H9 (cell line): ENCODE measurements around the gene CARM1. TPM values are rescaled to one million over a fixed set of nuclear protein-coding genes. Genes with fewer than 3 reads are reported as not detected.

Experiments used
- DNase-seq: peaks from one replicate; pipeline ENCODE4 v3.0.0-alpha.2; 2017
- H2AFZ ChIP-seq: one replicate; pipeline ENCODE4 v1.6.1; 2013; ENCODE audit warnings: mild to moderate bottlenecking, low read length, control low read depth, moderate library complexity
- H2AK5ac ChIP-seq: 2 replicates; pipeline ENCODE4 v1.6.1; 2013; ENCODE audit warnings: low read length, control low read depth, mixed read lengths; ENCODE audit not compliant: insufficient read length
- H2BK120ac ChIP-seq: one replicate; pipeline ENCODE4 v1.6.1; 2013; ENCODE audit warnings: low read depth, mild to moderate bottlenecking, low read length, control low read depth, inconsistent platforms; ENCODE audit not compliant: poor library complexity, severe bottlenecking
- H2BK12ac ChIP-seq: 2 replicates; pipeline ENCODE4 v1.6.1; 2013; ENCODE audit warnings: low read length, control low read depth, mixed read lengths, low read depth; ENCODE audit not compliant: insufficient read length
- H2BK15ac ChIP-seq: 2 replicates; pipeline ENCODE4 v1.6.1; 2013; ENCODE audit warnings: low read depth, low read length, control low read depth
- H2BK20ac ChIP-seq: one replicate; pipeline ENCODE4 v1.6.1; 2013; ENCODE audit warnings: low read depth, mild to moderate bottlenecking, low read length, control low read depth, inconsistent platforms; ENCODE audit not compliant: poor library complexity, severe bottlenecking
- H2BK5ac ChIP-seq: 2 replicates; pipeline ENCODE4 v1.6.1; 2013; ENCODE audit warnings: low read length, control low read depth, mixed read lengths; ENCODE audit not compliant: insufficient read length
- H3K14ac ChIP-seq: 2 replicates; pipeline ENCODE4 v1.6.1; 2013; ENCODE audit warnings: low read length, control low read depth; ENCODE audit not compliant: insufficient read depth
- H3K18ac ChIP-seq: 2 replicates; pipeline ENCODE4 v1.6.1; 2013; ENCODE audit warnings: low read depth, mild to moderate bottlenecking, mixed read lengths, low read length, control low read depth; ENCODE audit not compliant: insufficient read length
- H3K23ac ChIP-seq: 2 replicates; pipeline ENCODE4 v1.6.1; 2013; ENCODE audit warnings: low read length, control low read depth, mixed read lengths, low read depth; ENCODE audit not compliant: insufficient read length
- H3K23me2 ChIP-seq: 2 replicates; pipeline ENCODE4 v1.6.1; 2013; ENCODE audit warnings: low read depth, mild to moderate bottlenecking, mixed read lengths, low read length, control low read depth; ENCODE audit not compliant: insufficient read length, poor library complexity, severe bottlenecking
- H3K27ac ChIP-seq: 2 replicates; pipeline ENCODE4 v1.5.1; 2013; ENCODE audit warnings: low read length, control low read depth, mixed read lengths, low read depth; ENCODE audit not compliant: insufficient read length
- H3K27me3 ChIP-seq: 2 replicates; pipeline ENCODE4 v1.6.1; 2013; ENCODE audit warnings: low read length, control low read depth, inconsistent platforms; ENCODE audit not compliant: insufficient read depth
- H3K4ac ChIP-seq: 2 replicates; pipeline ENCODE4 v1.6.1; 2013; ENCODE audit warnings: low read depth, mild to moderate bottlenecking, control low read depth, inconsistent platforms, low read length, moderate library complexity
- H3K4me1 ChIP-seq: 2 replicates; pipeline ENCODE4 v1.6.1; 2013; ENCODE audit warnings: low read length, control low read depth, inconsistent platforms; ENCODE audit not compliant: insufficient read depth
- H3K4me2 ChIP-seq: 2 replicates; pipeline ENCODE4 v1.6.1; 2013; ENCODE audit warnings: low read length, control low read depth, mixed read lengths; ENCODE audit not compliant: insufficient read length, insufficient read depth
- H3K56ac ChIP-seq: 2 replicates; pipeline ENCODE4 v1.6.1; 2013; ENCODE audit warnings: low read depth, mild to moderate bottlenecking, mixed read lengths, low read length, control low read depth; ENCODE audit not compliant: insufficient read length
- H3K79me1 ChIP-seq: 2 replicates; pipeline ENCODE4 v1.6.1; 2013; ENCODE audit warnings: low read depth, mild to moderate bottlenecking, moderate library complexity, low read length, control low read depth, inconsistent platforms; ENCODE audit not compliant: insufficient read depth, poor library complexity, severe bottlenecking
- H3K79me2 ChIP-seq: 2 replicates; pipeline ENCODE4 v1.6.1; 2013; ENCODE audit warnings: low read length, control low read depth, inconsistent platforms; ENCODE audit not compliant: insufficient read depth
- H3K9ac ChIP-seq: 2 replicates; pipeline ENCODE4 v1.6.1; 2013; ENCODE audit warnings: low read length, control low read depth, mixed read lengths; ENCODE audit not compliant: insufficient read length; ENCODE audit errors: extremely low read depth
- H3K9me3 ChIP-seq: one replicate; pipeline ENCODE4 v1.6.1; 2013; ENCODE audit warnings: low read depth, low read length, inconsistent platforms; ENCODE audit not compliant: control insufficient read depth
- H3T11ph ChIP-seq: one replicate; pipeline ENCODE4 v1.6.1; 2013; ENCODE audit warnings: mild to moderate bottlenecking, low read length, control low read depth, inconsistent platforms
- H4K20me1 ChIP-seq: one replicate; pipeline ENCODE4 v1.6.1; 2013; ENCODE audit not compliant: control insufficient read depth, insufficient read length, insufficient read depth
- H4K5ac ChIP-seq: 2 replicates; pipeline ENCODE4 v1.6.1; 2013; ENCODE audit warnings: low read depth, mild to moderate bottlenecking, mixed read lengths, low read length, control low read depth; ENCODE audit not compliant: insufficient read length
- H4K8ac ChIP-seq: replicated peaks from 2 replicates; pipeline ENCODE4 v1.6.1; 2013; ENCODE audit warnings: low read length, control low read depth, mixed read lengths, low read depth; ENCODE audit not compliant: insufficient read length
- H4K91ac ChIP-seq: 2 replicates; pipeline ENCODE4 v1.6.1; 2013; ENCODE audit warnings: low read depth, mild to moderate bottlenecking, moderate library complexity, mixed read lengths, low read length, control low read depth; ENCODE audit not compliant: insufficient read length
- H3K27ac Mint-ChIP-seq, 3 experiments: 2 replicates in 2 of 3; 3 replicates in 1 of 3; pipeline ENCODE4 v1.8.0; 2020 to 2021; ENCODE audit warnings: mixed read lengths in 3 of 3, mild to moderate bottlenecking in 1 of 3, moderate library complexity in 1 of 3
- H3K27me3 Mint-ChIP-seq: 2 replicates; pipeline ENCODE4 v1.8.0; 2021; ENCODE audit warnings: low read depth, mild to moderate bottlenecking, moderate library complexity, mixed read lengths
- H3K36me3 Mint-ChIP-seq, 3 experiments: 2 replicates in 2 of 3; 3 replicates in 1 of 3; pipeline ENCODE4 v1.8.0; 2020 to 2021; ENCODE audit warnings: low read depth in 3 of 3, mixed read lengths in 3 of 3; ENCODE audit not compliant: insufficient read depth in 1 of 3
- H3K4me1 Mint-ChIP-seq, 2 experiments: 2 replicates each; pipeline ENCODE4 v1.8.0; 2020; ENCODE audit warnings: mixed read lengths in 2 of 2
- H3K4me3 Mint-ChIP-seq, 2 experiments: 2 replicates in 1 of 2; 3 replicates in 1 of 2; pipeline ENCODE4 v1.8.0; 2020 to 2021; ENCODE audit warnings: mild to moderate bottlenecking in 2 of 2, mixed read lengths in 2 of 2, moderate library complexity in 1 of 2
- H3K9me3 Mint-ChIP-seq, 2 experiments: 2 replicates in 1 of 2; 3 replicates in 1 of 2; pipeline ENCODE4 v1.8.0; 2020; ENCODE audit warnings: mild to moderate bottlenecking in 2 of 2, mixed read lengths in 2 of 2, moderate library complexity in 1 of 2
- CTCF ChIP-seq: fragments of 200-600 bp; sonication (generic); conservative IDR thresholded peaks from 3 replicates; pipeline ENCODE4 v1.8.0; 2021; ENCODE audit warnings: antibody characterized with exemption, mild to moderate bottlenecking
- whole genome bisulfite sequencing: extraction: QIAGEN DNeasy Blood & Tissue Kit; methylation state at CpG from one replicate; pipeline ENCODE4 v1.1.7; 2013; ENCODE audit warnings: missing lambda C conversion rate, low lambda C conversion rate, mixed read lengths; ENCODE audit not compliant: insufficient read length; ENCODE audit errors: extremely low coverage; 5-methylcytosine and 5-hydroxymethylcytosine counted together
- total RNA-seq: library from RNA; stranded (reverse); gene quantifications from 2 replicates; pipeline ENCODE4 v1.2.1, GENCODE V29; 2021

Gene CARM1
- total RNA-seq, 1 experiment from 2014 or later, result 111 TPM

GRCh38 chr19:10866495-10866894, 4.9 kb upstream of the CARM1 start:
- H3K27ac Mint-ChIP-seq, result no peak overlapping the region
- Histone ChIP-seq H2BK5ac (no peak overlapping the region), H2BK120ac (no peak overlapping the region)

More at GRCh38 chr19:10866495-10866894, 4.9 kb upstream of the CARM1 start:
- no peak for DNase-seq
- Histone ChIP-seq H2AFZ (no peak overlapping the region), H3K14ac (no peak overlapping the region), H2BK12ac (no peak overlapping the region), H3K4me2 (no peak overlapping the region), H4K8ac (no peak overlapping the region), H2AK5ac (no peak overlapping the region), H3K27ac (no peak overlapping the region), H3K27me3 (no peaks in the 10 kb centered on the region), H4K20me1 (no peaks in the 10 kb centered on the region), H3K4ac (no peak overlapping the region), H3K23ac (no peak overlapping the region), H3K4me1 (peaks cover 2% of the 10 kb centered on the region; the same call in 1 of the 2 replicates), H3K18ac (no peak overlapping the region), H3K79me1 (no peaks in the 10 kb centered on the region), H3K56ac (no peak overlapping the region), H3K79me2 (no peaks in the 10 kb centered on the region; the same call in 1 of the 2 replicates), H2BK20ac (no peak overlapping the region), H2BK15ac (no peak overlapping the region), H3K9ac (no peak overlapping the region), H4K91ac (no peak overlapping the region), H3T11ph (no peak overlapping the region), H3K9me3 (no peaks in the 10 kb centered on the region), H4K5ac (no peak overlapping the region), H3K23me2 (peaks cover 3% of the 10 kb centered on the region)
- H3K36me3 Mint-ChIP-seq, result no peaks in the 10 kb centered on the region
- no peaks in the 10 kb centered on the region for H3K27me3 Mint-ChIP-seq
- no peak overlapping the region for H3K4me3 Mint-ChIP-seq
- no peak for TF ChIP-seq CTCF
- H3K9me3 Mint-ChIP-seq, result no peaks in the 10 kb centered on the region
- peaks cover 12 to 30% of the 10 kb centered on the region in 2 experiments for H3K4me1 Mint-ChIP-seq
- no CpG with 5 or more reads among the region's 10 CpGs for WGBS
